K562 (cell line): Measurements from ENCODE around the gene NACC1. TPM values are rescaled to one million over a fixed set of nuclear protein-coding genes. Genes with fewer than 3 reads are reported as not detected.
A peak's percentile ranks its signal among the peaks of the same experiment; 100 is the strongest.

Experiments
- BHLHE40 ChIP-seq: IDR thresholded peaks from 2 replicates; pipeline ENCODE4 v1.6.1; 2011; ENCODE audit warnings: low read length, improper control_type of control experiment
- CEBPZ ChIP-seq: fragments of 150-350 bp; IDR thresholded peaks from 2 replicates; pipeline ENCODE4 v1.6.1; 2014; ENCODE audit warnings: low read depth, mild to moderate bottlenecking, low read length, borderline replicate concordance
- E2F8 ChIP-seq: fragments of 450-650 bp; IDR thresholded peaks from 2 replicates; pipeline ENCODE4 v1.7.1; 2018; ENCODE audit warnings: mild to moderate bottlenecking, low read depth; ENCODE audit not compliant: partially characterized antibody
- ETV6 ChIP-seq, 3 experiments: fragments of 150-350 bp in 1 of 3; sonication (generic) in 1 of 3; formaldehyde crosslinking in 1 of 3; IDR thresholded peaks; 2 replicates each; pipeline versions ENCODE4 v1.6.1 to v1.8.0; 2014 to 2022; ENCODE audit warnings: borderline replicate concordance in 2 of 3, low read depth in 2 of 3, antibody characterized with exemption in 1 of 3, low read length in 1 of 3, mild to moderate bottlenecking in 1 of 3, missing genetic modification reagents in 1 of 3
- FIP1L1 ChIP-seq: fragments of 200-400 bp; formaldehyde crosslinking; IDR thresholded peaks from 2 replicates; pipeline ENCODE4 v1.6.1; 2018; ENCODE audit warnings: mild to moderate bottlenecking, low read depth, low read length; ENCODE audit not compliant: poor library complexity, severe bottlenecking
- FUS ChIP-seq: fragments of 200-400 bp; formaldehyde crosslinking; optimal IDR thresholded peaks from 2 replicates; pipeline ENCODE3; 2017; ENCODE audit warnings: low read depth, low read length
- NBN ChIP-seq: fragments of 450-650 bp; IDR thresholded peaks from 2 replicates; pipeline ENCODE4 v1.6.1; 2016; ENCODE audit warnings: low read depth, mild to moderate bottlenecking
- NFE2 ChIP-seq: IDR thresholded peaks from 2 replicates; pipeline ENCODE4 v1.6.1; 2014; ENCODE audit warnings: antibody characterized with exemption, low read depth
- NFXL1 ChIP-seq: fragments of 450-650 bp; formaldehyde crosslinking; IDR thresholded peaks from 2 replicates; pipeline ENCODE4 v1.4.0; 2021; ENCODE audit warnings: mild to moderate bottlenecking
- PPARD ChIP-seq: fragments of 250-450 bp; sonication (Bioruptor Pico); IDR thresholded peaks from 2 replicates; pipeline ENCODE4 v1.8.0; 2022; ENCODE audit warnings: inconsistent platforms, mild to moderate bottlenecking, moderate library complexity
- PTTG1 ChIP-seq: fragments of 450-650 bp; IDR thresholded peaks from 2 replicates; pipeline ENCODE4 v1.6.1; 2016; ENCODE audit warnings: low read depth, mild to moderate bottlenecking, missing genetic modification characterization, missing compliant biosample characterization
- TAF1 ChIP-seq: IDR thresholded peaks from 2 replicates; pipeline ENCODE4 v1.6.1; 2011; ENCODE audit warnings: mild to moderate bottlenecking, low read length, moderate library complexity; ENCODE audit not compliant: insufficient read depth, control insufficient read depth, severe bottlenecking; ENCODE audit errors: extremely low read depth
- THRB ChIP-seq: fragments of 450-650 bp; formaldehyde crosslinking; conservative IDR thresholded peaks from 2 replicates; pipeline ENCODE4 v1.4.0; 2022; ENCODE audit warnings: mild to moderate bottlenecking, missing genetic modification characterization
- ZBTB9 ChIP-seq: fragments of 450-650 bp; formaldehyde crosslinking; IDR thresholded peaks from 2 replicates; pipeline ENCODE4 v1.4.0; 2020; ENCODE audit warnings: mild to moderate bottlenecking, moderate library complexity
- ZNF184 ChIP-seq: sonication (generic); formaldehyde crosslinking; IDR thresholded peaks from 2 replicates; pipeline ENCODE4 v1.5.0; 2020; ENCODE audit warnings: missing genetic modification reagents
- ZNF699 ChIP-seq: fragments of 250-450 bp; sonication (Bioruptor Pico); IDR thresholded peaks from 2 replicates; pipeline ENCODE4 v1.8.0; 2021; ENCODE audit warnings: mild to moderate bottlenecking, moderate library complexity; ENCODE audit not compliant: insufficient replicate concordance
- ZNF79 ChIP-seq: fragments of 250-450 bp; sonication (Bioruptor Pico); IDR thresholded peaks from 2 replicates; pipeline ENCODE4 v1.4.0; 2020; ENCODE audit warnings: low read depth, mild to moderate bottlenecking, moderate library complexity
- polyA plus RNA-seq, 8 experiments: library from polyadenylated mRNA; depleted of rRNA in 4 of 8; stranded (reverse) in 5 of 8; unstranded in 3 of 8; fragments of >200 nt; fragmentation: Nextera tagmentation in 2 of 8; fragmentation: Illumina TruSeq in 1 of 8; extraction: Ambion mirVana in 2 of 8; extraction: Trizol in 1 of 8; gene quantifications; 2 replicates each; pipeline versions ENCODE4 v1.2.1 to v1.2.3, GENCODE V29; 2011 to 2014; ENCODE audit warnings: inconsistent platforms in 1 of 8, missing spikeins in 1 of 8
- total RNA-seq, 7 experiments: library from RNA; depleted of rRNA in 6 of 7; stranded (reverse); fragments of >200 nt in 6 of 7; fragmentation: Illumina TruSeq in 2 of 7; extraction: Trizol in 2 of 7; gene quantifications; 2 replicates each; pipeline versions ENCODE4 v1.2.1 to v1.2.3, GENCODE V29; 2011 to 2021; ENCODE audit warnings: low replicate concordance in 1 of 7

Gene NACC1
- total and polyA plus RNA-seq, 9 of the 15 experiments (the other 6 are each of a cell fraction or from before 2014, with no cell fraction given), result 0.04 to 96.6 (median 25.8) TPM

GRCh38 chr19:13155472-13156359 lies 37.7 kb downstream of the NACC1 start (continued):
- no peak for TF ChIP-seq ETV6 (IDR thresholded peaks at IDR 0.05; ENCODE audit: borderline replicate concordance in 1 of 2, low read depth in 2 of 2, low read length in 1 of 2)
- TF ChIP-seq ETV6 (CRISPR knock-in tag; IDR thresholded peaks at IDR 0.05; ENCODE audit: borderline replicate concordance), result no peak
- TF ChIP-seq E2F8, result no peak
- TF ChIP-seq BHLHE40, result peak; percentile 59
- TF ChIP-seq NFXL1 (CRISPR knock-in tag), result no peak
- no peak; the same call in 1 of the 2 replicates for TF ChIP-seq ZBTB9 (CRISPR knock-in tag)
- no peak for TF ChIP-seq ZNF79 (CRISPR knock-in tag)
- TF ChIP-seq PPARD (CRISPR knock-in tag), result no peak
- peak; percentile 18 for TF ChIP-seq TAF1
- peak; percentile 100 for TF ChIP-seq FIP1L1
- TF ChIP-seq CEBPZ, result 0 out of 2 replicates have a peak, but pooled peaks have one; percentile 0
- TF ChIP-seq FUS, result peak; percentile 94
- no peak for TF ChIP-seq ZNF699 (CRISPR knock-in tag)
- TF ChIP-seq PTTG1 (tag), result no peak
- TF ChIP-seq THRB (CRISPR knock-in tag), result no peak; the same call in none of the 2 replicates
- TF ChIP-seq ZNF184 (CRISPR knock-in tag), result no peak
- 0 out of 2 replicates have a peak, but pooled peaks have one; percentile 12 for TF ChIP-seq NBN
- TF ChIP-seq NFE2, result no peak
